Keratinocyte (primary cell): Measurements from ENCODE around the gene TOX3. TPM values are rescaled to one million over a fixed set of nuclear protein-coding genes. Genes with fewer than 3 reads are reported as not detected.

Experiments
- DNase-seq: peaks from one replicate; pipeline ENCODE4 v3.0.0-alpha.2; 2011; ENCODE audit warnings: low read depth, missing footprints, low spot score
- FAIRE-seq: peaks from 2 replicates; lab custom pipeline; 2011; peaks lifted over from hg19 to GRCh38; lab: Jason Lieb, UNC
- H2AFZ ChIP-seq: 2 replicates; pipeline ENCODE4 v1.6.0; 2012; ENCODE audit warnings: low read length, control low read depth, inconsistent platforms; ENCODE audit not compliant: control insufficient read depth
- H3K27ac ChIP-seq: 2 replicates; pipeline ENCODE4 v1.5.1; 2011; ENCODE audit warnings: low read length; ENCODE audit not compliant: control insufficient read depth, insufficient read depth
- H3K27me3 ChIP-seq: 3 replicates; pipeline ENCODE4 v1.6.0; 2011; ENCODE audit warnings: low read length; ENCODE audit not compliant: control insufficient read depth, insufficient read depth; ENCODE audit errors: extremely low read depth
- H3K36me3 ChIP-seq, 2 experiments: 2 replicates in 1 of 2; 3 replicates in 1 of 2; pipeline ENCODE4 v1.5.1; 2011; ENCODE audit warnings: low read length in 2 of 2, mild to moderate bottlenecking in 1 of 2; ENCODE audit not compliant: control insufficient read depth in 2 of 2, insufficient read depth in 2 of 2; ENCODE audit errors: extremely low read depth in 1 of 2
- H3K4me1 ChIP-seq: 3 replicates; pipeline ENCODE4 v1.5.1; 2011; ENCODE audit warnings: low read length; ENCODE audit not compliant: control insufficient read depth, insufficient read depth; ENCODE audit errors: extremely low read depth
- H3K4me2 ChIP-seq: 3 replicates; pipeline ENCODE4 v1.6.0; 2011; ENCODE audit warnings: low read depth, low read length; ENCODE audit not compliant: control insufficient read depth, insufficient read depth; ENCODE audit errors: extremely low read depth
- H3K4me3 ChIP-seq, 3 experiments: fragments of 200-600 bp in 1 of 3; sonication (generic) in 1 of 3; 2 replicates in 2 of 3; 3 replicates in 1 of 3; pipeline ENCODE4 v1.5.1; 2011 to 2016; ENCODE audit warnings: low read length in 3 of 3, mild to moderate bottlenecking in 3 of 3, control low read depth in 2 of 3, inconsistent platforms in 1 of 3, low read depth in 1 of 3, mixed read lengths in 1 of 3, mixed run types in 1 of 3, moderate library complexity in 1 of 3; ENCODE audit not compliant: control insufficient read depth in 2 of 3, insufficient read depth in 2 of 3; ENCODE audit errors: extremely low read depth in 1 of 3
- H3K79me2 ChIP-seq: 2 replicates; pipeline ENCODE4 v1.6.0; 2012; ENCODE audit warnings: low read length; ENCODE audit not compliant: control insufficient read depth, insufficient read depth
- H3K9ac ChIP-seq: 3 replicates; pipeline ENCODE4 v1.6.0; 2011; ENCODE audit warnings: low read length; ENCODE audit not compliant: control insufficient read depth, insufficient read depth; ENCODE audit errors: extremely low read depth
- H3K9me1 ChIP-seq: 3 replicates; pipeline ENCODE4 v1.6.0; 2011; ENCODE audit warnings: low read length; ENCODE audit not compliant: control insufficient read depth, insufficient read depth; ENCODE audit errors: extremely low read depth
- H3K9me3 ChIP-seq: 2 replicates; pipeline ENCODE4 v1.5.1; 2012; ENCODE audit warnings: low read depth, low read length; ENCODE audit not compliant: control insufficient read depth
- H4K20me1 ChIP-seq: 3 replicates; pipeline ENCODE4 v1.6.0; 2011; ENCODE audit warnings: low read length; ENCODE audit not compliant: control insufficient read depth, insufficient read depth; ENCODE audit errors: extremely low read depth
- EZH2 ChIP-seq: IDR thresholded peaks from one replicate; pipeline ENCODE4 v1.6.1; 2012; ENCODE audit warnings: inconsistent platforms, mild to moderate bottlenecking, low read length, moderate library complexity
- dilution Hi-C: fragments of 300-500 bp; cut with MboI; formaldehyde crosslinking; loops from one replicate; pipeline ENCODE4 v1.7.0; 2020; ENCODE audit warnings: low sequenced_read_pairs; ENCODE audit not compliant: extremely low pct_ligation_motif_present
- polyA plus RNA-seq, 5 experiments: library from polyadenylated mRNA; depleted of rRNA in 3 of 5; stranded (reverse) in 3 of 5; stranded (forward) in 1 of 5; unstranded in 1 of 5; fragments of >200 nt; gene quantifications; 1 replicate in 1 of 5; 2 replicates in 3 of 5; 3 replicates in 1 of 5; pipeline versions ENCODE4 v1.2.1 to v1.2.3, GENCODE V29; 2011 to 2012; ENCODE audit warnings: missing spikeins in 2 of 5, low read depth in 1 of 5, low replicate concordance in 1 of 5
- TF ChIP-seq, protein P1 (sequence below), 3 experiments: IDR thresholded peaks in 1 of 3; conservative IDR thresholded peaks in 1 of 3; optimal IDR thresholded peaks in 1 of 3; 2 replicates in 2 of 3; 3 replicates in 1 of 3; pipeline versions ENCODE3 to v1.5.1; 2011; ENCODE audit warnings: low read length in 3 of 3, mild to moderate bottlenecking in 3 of 3, moderate library complexity in 2 of 3, control low read depth in 1 of 3, inconsistent platforms in 1 of 3; ENCODE audit not compliant: insufficient read depth in 2 of 3; ENCODE audit errors: extremely low read depth in 1 of 3

TOX3 gene
- polyA plus RNA-seq, 1 donor (not counting 4 experiments of a cell fraction or from before 2014, with no cell fraction given) = not detected

DNA sequence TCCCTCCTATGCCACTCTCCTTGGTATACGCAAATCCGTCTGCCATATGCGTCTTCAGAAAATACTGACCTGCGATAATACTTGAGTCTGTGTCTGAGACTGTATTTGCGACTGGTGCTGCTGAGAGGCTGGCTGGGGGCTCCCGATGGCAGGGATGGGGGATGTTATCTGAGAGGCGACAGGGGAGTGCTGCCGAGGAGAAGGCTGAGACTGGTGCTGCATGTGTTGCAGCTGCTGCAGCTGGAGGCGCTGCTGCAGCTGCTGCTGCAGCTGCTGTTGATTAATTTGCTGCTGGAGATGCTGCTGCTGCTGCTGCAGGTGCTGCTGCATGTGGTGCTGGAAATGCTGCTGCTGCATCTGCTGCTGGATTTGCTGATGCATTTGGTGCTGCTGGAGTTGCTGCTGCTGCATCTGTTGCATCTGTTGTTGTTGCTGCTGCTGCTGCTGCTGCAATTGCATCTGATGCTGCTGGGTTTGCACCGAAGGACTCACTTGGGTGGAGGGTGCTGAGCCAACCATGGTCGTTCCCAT is 107.7 kb downstream of the TOX3 start:
- TF ChIP-seq EZH2 = no peak
- TF ChIP-seq, protein P1, sequence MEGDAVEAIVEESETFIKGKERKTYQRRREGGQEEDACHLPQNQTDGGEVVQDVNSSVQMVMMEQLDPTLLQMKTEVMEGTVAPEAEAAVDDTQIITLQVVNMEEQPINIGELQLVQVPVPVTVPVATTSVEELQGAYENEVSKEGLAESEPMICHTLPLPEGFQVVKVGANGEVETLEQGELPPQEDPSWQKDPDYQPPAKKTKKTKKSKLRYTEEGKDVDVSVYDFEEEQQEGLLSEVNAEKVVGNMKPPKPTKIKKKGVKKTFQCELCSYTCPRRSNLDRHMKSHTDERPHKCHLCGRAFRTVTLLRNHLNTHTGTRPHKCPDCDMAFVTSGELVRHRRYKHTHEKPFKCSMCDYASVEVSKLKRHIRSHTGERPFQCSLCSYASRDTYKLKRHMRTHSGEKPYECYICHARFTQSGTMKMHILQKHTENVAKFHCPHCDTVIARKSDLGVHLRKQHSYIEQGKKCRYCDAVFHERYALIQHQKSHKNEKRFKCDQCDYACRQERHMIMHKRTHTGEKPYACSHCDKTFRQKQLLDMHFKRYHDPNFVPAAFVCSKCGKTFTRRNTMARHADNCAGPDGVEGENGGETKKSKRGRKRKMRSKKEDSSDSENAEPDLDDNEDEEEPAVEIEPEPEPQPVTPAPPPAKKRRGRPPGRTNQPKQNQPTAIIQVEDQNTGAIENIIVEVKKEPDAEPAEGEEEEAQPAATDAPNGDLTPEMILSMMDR (optimal IDR thresholded peaks at IDR 0.05 in 1 of 3, IDR thresholded peaks at IDR 0.05 in 1 of 3, conservative IDR thresholded peaks at IDR 0.05 in 1 of 3; ENCODE audit: extremely low read depth in 1 of 3, insufficient read depth in 2 of 3, low read length in 3 of 3) = no peak

DNA sequence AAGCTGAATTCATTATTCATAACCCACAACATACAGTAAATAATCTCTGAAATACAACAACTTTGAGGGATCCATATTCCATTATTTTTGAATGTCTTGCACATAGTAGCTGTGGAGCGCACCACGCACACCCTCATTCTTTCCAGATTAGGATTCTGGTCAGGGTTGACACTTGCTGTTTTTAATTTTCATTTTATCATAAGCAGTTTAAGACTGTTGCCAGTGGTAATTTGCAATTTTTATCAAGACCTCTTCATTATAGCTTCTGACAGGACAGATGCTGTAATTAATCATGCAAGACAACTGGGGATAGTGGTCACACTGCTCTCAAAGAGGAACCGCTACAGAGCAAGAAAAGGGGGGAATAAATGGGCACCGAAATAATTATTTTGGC is 109.7 kb downstream of the TOX3 start:
- FAIRE-seq = no peak
- dilution Hi-C loops = no loop called here

More for the DNA sequence above, 107.7 kb downstream of the TOX3 start:
- H3K4me2 ChIP-seq = no peak overlapping the region
- dilution Hi-C loops = no loop called here
- H3K9me1 ChIP-seq = no peaks in the 10 kb centered on the region
- H3K9me3 ChIP-seq = no peaks in the 10 kb centered on the region
- H3K9ac ChIP-seq = no peak overlapping the region
- no peaks in the 10 kb centered on the region for H3K27me3 ChIP-seq
- no peak overlapping the region for H3K27ac ChIP-seq
- H3K4me3 ChIP-seq = no peak overlapping the region
- no peak for FAIRE-seq
- no peaks in the 10 kb centered on the region for H4K20me1 ChIP-seq
- DNase-seq = no peak
- no peaks in the 10 kb centered on the region for H3K79me2 ChIP-seq
- no peak overlapping the region for H2AFZ ChIP-seq
- H3K4me1 ChIP-seq = no peaks in the 10 kb centered on the region
- H3K36me3 ChIP-seq = no peaks in the 10 kb centered on the region

More for the DNA sequence above, 109.7 kb downstream of the TOX3 start:
- Histone ChIP-seq H4K20me1 (no peaks in the 10 kb centered on the region), H2AFZ (no peak overlapping the region), H3K4me2 (no peak overlapping the region), H3K4me1 (no peaks in the 10 kb centered on the region), H3K9me1 (no peaks in the 10 kb centered on the region), H3K9me3 (no peaks in the 10 kb centered on the region), H3K79me2 (no peaks in the 10 kb centered on the region), H3K27ac (no peak overlapping the region), H3K4me3 (no peak overlapping the region), H3K9ac (no peak overlapping the region), H3K27me3 (no peaks in the 10 kb centered on the region), H3K36me3 (no peaks in the 10 kb centered on the region)
- DNase-seq = no peak
- TF ChIP-seq, protein P1 (optimal IDR thresholded peaks at IDR 0.05 in 1 of 3, IDR thresholded peaks at IDR 0.05 in 1 of 3, conservative IDR thresholded peaks at IDR 0.05 in 1 of 3; ENCODE audit: extremely low read depth in 1 of 3, insufficient read depth in 2 of 3, low read length in 3 of 3) = no peak
- no peak for TF ChIP-seq EZH2
